Measurements from ENCODE around the gene LIX1L. TPM values are rescaled to one million over a fixed set of nuclear protein-coding genes. Genes with fewer than 3 reads are reported as not detected.

LIX1L gene
- total RNA-seq, 2 experiments from 2014 or later: 21.4 to 21.5 TPM

DNA sequence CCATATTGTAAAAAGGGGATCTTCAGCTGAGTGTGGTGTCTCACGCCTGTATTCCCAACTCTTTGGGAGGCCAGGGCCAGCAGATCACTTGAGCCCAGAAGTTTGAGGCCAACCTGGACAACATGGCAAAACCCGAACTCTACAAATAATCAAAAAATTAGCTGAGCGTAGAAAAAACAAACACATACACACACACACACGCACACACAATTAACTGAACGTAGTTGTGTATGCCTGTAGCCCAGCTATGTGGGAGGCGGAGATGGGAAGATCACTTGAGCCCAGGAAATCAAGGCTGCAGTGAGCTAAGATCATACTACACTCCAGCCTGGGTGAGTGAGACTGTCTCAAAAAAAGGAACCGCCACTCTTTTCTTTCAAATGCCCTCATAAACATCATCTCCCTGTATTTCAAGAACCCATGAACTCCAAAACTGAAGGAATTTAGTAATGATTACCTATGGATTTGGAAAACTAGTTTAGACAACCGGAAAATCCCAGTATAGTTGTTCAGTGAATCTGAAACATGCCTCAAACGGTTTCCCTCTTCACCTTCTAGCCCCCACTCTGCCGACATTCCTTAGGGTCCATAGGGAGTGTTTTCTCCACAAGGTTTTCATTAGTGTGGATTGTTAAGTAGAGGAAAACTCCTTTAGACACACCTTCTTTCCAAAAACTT is 34.1 kb upstream of the LIX1L start:
- ChIA-PET CTCF (interaction anchor here (1.7 to 2.5 kb wide), 2 partner anchors 13 to 15 kb away, joined by 7 to 10 read pairs; no protein-coding TSS in a partner anchor), POLR2A (interaction anchor here (1.0 to 11.8 kb wide), 8 partner anchors 11 to 146 kb away, joined by 3 to 625 read pairs (median 18); partner anchors contain the start of genes ANKRD34A, NUDT17, PEX11B and POLR3GL)
- H3K9me3 ChIP-seq (ENCODE audit: control insufficient read depth in 1 of 2, insufficient read depth in 1 of 2, low read length in 2 of 2): no peaks in the 10 kb centered on the region
- ATAC-seq (ENCODE audit: poor library complexity) (no peak), DNase-seq (peak in 3 of 14 experiments; percentile 29 to 78 (median 40))
- Mint-ChIP-seq H3K27me3 (no peaks in the 10 kb centered on the region), H3K4me1 (ENCODE audit: low read depth) (peaks cover 68% of the 10 kb centered on the region), H3K27ac (peak overlapping the region; percentile 95), H3K9me3 (no peaks in the 10 kb centered on the region), H3K36me3 (ENCODE audit: low read depth) (peaks cover 55% of the 10 kb centered on the region), H3K4me3 (peak overlapping the region; percentile 95)
- TF ChIP-seq, protein P1, sequence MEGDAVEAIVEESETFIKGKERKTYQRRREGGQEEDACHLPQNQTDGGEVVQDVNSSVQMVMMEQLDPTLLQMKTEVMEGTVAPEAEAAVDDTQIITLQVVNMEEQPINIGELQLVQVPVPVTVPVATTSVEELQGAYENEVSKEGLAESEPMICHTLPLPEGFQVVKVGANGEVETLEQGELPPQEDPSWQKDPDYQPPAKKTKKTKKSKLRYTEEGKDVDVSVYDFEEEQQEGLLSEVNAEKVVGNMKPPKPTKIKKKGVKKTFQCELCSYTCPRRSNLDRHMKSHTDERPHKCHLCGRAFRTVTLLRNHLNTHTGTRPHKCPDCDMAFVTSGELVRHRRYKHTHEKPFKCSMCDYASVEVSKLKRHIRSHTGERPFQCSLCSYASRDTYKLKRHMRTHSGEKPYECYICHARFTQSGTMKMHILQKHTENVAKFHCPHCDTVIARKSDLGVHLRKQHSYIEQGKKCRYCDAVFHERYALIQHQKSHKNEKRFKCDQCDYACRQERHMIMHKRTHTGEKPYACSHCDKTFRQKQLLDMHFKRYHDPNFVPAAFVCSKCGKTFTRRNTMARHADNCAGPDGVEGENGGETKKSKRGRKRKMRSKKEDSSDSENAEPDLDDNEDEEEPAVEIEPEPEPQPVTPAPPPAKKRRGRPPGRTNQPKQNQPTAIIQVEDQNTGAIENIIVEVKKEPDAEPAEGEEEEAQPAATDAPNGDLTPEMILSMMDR (IDR thresholded peaks at IDR 0.05): no peak
- H3K4me1 ChIP-seq (ENCODE audit: insufficient read depth, low read length): peaks cover 47% of the 10 kb centered on the region
- intact Hi-C loops (cut with DNase I, micrococcal nuclease): no loop called here
- peak overlapping the region; percentile 61 for H3K4me3 ChIP-seq (ENCODE audit: low read length)
- H3K27ac ChIP-seq (ENCODE audit: low read depth in 1 of 2, low read length in 2 of 2): peak overlapping the region in 1 of 2 donors; percentile 42
- no peaks in the 10 kb centered on the region for H3K27me3 ChIP-seq (ENCODE audit: control insufficient read depth in 1 of 2, insufficient read depth in 2 of 2, low read length in 2 of 2)
- peaks cover 41% of the 10 kb centered on the region for H3K36me3 ChIP-seq (ENCODE audit: insufficient read depth, low read length)

- H3K4me1 ChIP-seq (ENCODE audit: insufficient read depth, low read length): peaks cover 58% of the 10 kb centered on the region
- POLR2A ChIA-PET: interaction anchor here (0.6 to 11.8 kb wide), 10 partner anchors 7 to 145 kb away, joined by 3 to 625 read pairs (median 18); partner anchors contain the start of genes ANKRD34A, LIX1L, NUDT17 and POLR3GL
- H3K4me1 Mint-ChIP-seq (ENCODE audit: low read depth): peaks cover 64% of the 10 kb centered on the region
- ATAC-seq (ENCODE audit: poor library complexity) (no peak), DNase-seq (peak in 3 of 14 experiments; percentile 28 to 63 (median 43))
- no peak overlapping the region for H3K27ac ChIP-seq (ENCODE audit: low read depth in 1 of 2, low read length in 2 of 2)
- H3K27me3 ChIP-seq (ENCODE audit: control insufficient read depth in 1 of 2, insufficient read depth in 2 of 2, low read length in 2 of 2): no peaks in the 10 kb centered on the region
- H3K4me3 ChIP-seq (ENCODE audit: low read length): peak overlapping the region; percentile 61
- no peaks in the 10 kb centered on the region for H3K27me3 Mint-ChIP-seq
- CTCF ChIA-PET: interaction anchor here (0.5 to 2.5 kb wide), 2 partner anchors 11 to 24 kb away, joined by 3 to 10 read pairs; no protein-coding TSS in a partner anchor
- TF ChIP-seq, protein P1 (IDR thresholded peaks at IDR 0.05): no peak
- peaks cover 40% of the 10 kb centered on the region for H3K36me3 Mint-ChIP-seq (ENCODE audit: low read depth)
- peaks cover 38% of the 10 kb centered on the region for H3K36me3 ChIP-seq (ENCODE audit: insufficient read depth, low read length)
- peak overlapping the region; percentile 95 for H3K27ac Mint-ChIP-seq
- H3K4me3 Mint-ChIP-seq: peak overlapping the region; percentile 46
- no peaks in the 10 kb centered on the region for H3K9me3 ChIP-seq (ENCODE audit: control insufficient read depth in 1 of 2, insufficient read depth in 1 of 2, low read length in 2 of 2)
- intact Hi-C loops (cut with DNase I, micrococcal nuclease): no loop called here
- H3K9me3 Mint-ChIP-seq: no peaks in the 10 kb centered on the region
Measured at GRCh38 chr1:145990249-145990855, 32.5 kb upstream of the LIX1L start.

DNA sequence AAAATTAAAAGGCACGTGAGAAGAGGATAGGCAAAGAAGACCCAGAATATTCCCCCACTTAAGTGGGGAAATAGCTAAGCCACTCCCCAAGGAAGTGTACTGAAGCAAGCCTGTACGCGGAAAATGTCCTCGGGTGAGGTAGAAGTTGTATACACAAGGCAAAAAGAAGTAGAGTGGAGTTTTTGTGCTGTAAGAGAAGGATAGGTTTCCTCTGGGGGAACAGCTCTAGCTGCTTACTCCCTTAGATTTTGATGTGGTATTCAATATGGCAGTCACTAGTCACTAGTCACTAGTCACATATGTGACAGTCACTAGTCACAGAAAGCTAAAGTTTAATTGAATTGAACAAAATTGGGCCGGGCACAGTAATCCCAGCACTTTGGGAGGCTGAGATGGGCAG is 31.0 kb upstream of the LIX1L start:
- ATAC-seq (ENCODE audit: poor library complexity): peak; percentile 75
- DNase-seq: peak in 3 of 14 experiments; percentile 56 to 63 (median 56)
- H3K9me3 Mint-ChIP-seq: no peaks in the 10 kb centered on the region
- ChIA-PET POLR2A (interaction anchor here (0.7 to 11.8 kb wide), 14 partner anchors 9 to 143 kb away, joined by 3 to 625 read pairs (median 10); partner anchors contain the start of genes ANKRD34A, LIX1L, NUDT17 and PIAS3), CTCF (interaction anchor here (0.5 to 2.5 kb wide), 5 partner anchors 9 to 97 kb away, joined by 3 to 18 read pairs (median 8); no protein-coding TSS in a partner anchor)
- H3K36me3 Mint-ChIP-seq (ENCODE audit: low read depth): peaks cover 24% of the 10 kb centered on the region
- TF ChIP-seq, protein P1 (IDR thresholded peaks at IDR 0.05): no peak
- H3K9me3 ChIP-seq (ENCODE audit: control insufficient read depth in 1 of 2, insufficient read depth in 1 of 2, low read length in 2 of 2): no peaks in the 10 kb centered on the region
- H3K27ac ChIP-seq (ENCODE audit: low read depth in 1 of 2, low read length in 2 of 2): peak overlapping the region; percentile 36 to 44
- H3K4me3 Mint-ChIP-seq: peak overlapping the region; percentile 52
- peak overlapping the region; percentile 81 for H3K27ac Mint-ChIP-seq
- H3K4me1 Mint-ChIP-seq (ENCODE audit: low read depth): peaks cover 55% of the 10 kb centered on the region
- H3K27me3 Mint-ChIP-seq: no peaks in the 10 kb centered on the region
- peaks cover 74% of the 10 kb centered on the region for H3K4me1 ChIP-seq (ENCODE audit: insufficient read depth, low read length)
- no peak overlapping the region for H3K4me3 ChIP-seq (ENCODE audit: low read length)
- H3K36me3 ChIP-seq (ENCODE audit: insufficient read depth, low read length): peaks cover 22% of the 10 kb centered on the region
- H3K27me3 ChIP-seq (ENCODE audit: control insufficient read depth in 1 of 2, insufficient read depth in 2 of 2, low read length in 2 of 2): no peaks in the 10 kb centered on the region
- intact Hi-C loops (cut with DNase I, micrococcal nuclease): loop anchor here in 1 of 2 experiments (1.0 kb wide), 2 partner anchors 8 kb away; partner anchors contain the start of gene TXNIP
